Measurements from ENCODE around the gene CRY2. TPM values are rescaled to one million over a fixed set of nuclear protein-coding genes. Genes with fewer than 3 reads are reported as not detected.

CRY2 gene
- total and polyA plus RNA-seq, 2 experiments from 2014 or later = 28.3 to 50.5 TPM

DNA sequence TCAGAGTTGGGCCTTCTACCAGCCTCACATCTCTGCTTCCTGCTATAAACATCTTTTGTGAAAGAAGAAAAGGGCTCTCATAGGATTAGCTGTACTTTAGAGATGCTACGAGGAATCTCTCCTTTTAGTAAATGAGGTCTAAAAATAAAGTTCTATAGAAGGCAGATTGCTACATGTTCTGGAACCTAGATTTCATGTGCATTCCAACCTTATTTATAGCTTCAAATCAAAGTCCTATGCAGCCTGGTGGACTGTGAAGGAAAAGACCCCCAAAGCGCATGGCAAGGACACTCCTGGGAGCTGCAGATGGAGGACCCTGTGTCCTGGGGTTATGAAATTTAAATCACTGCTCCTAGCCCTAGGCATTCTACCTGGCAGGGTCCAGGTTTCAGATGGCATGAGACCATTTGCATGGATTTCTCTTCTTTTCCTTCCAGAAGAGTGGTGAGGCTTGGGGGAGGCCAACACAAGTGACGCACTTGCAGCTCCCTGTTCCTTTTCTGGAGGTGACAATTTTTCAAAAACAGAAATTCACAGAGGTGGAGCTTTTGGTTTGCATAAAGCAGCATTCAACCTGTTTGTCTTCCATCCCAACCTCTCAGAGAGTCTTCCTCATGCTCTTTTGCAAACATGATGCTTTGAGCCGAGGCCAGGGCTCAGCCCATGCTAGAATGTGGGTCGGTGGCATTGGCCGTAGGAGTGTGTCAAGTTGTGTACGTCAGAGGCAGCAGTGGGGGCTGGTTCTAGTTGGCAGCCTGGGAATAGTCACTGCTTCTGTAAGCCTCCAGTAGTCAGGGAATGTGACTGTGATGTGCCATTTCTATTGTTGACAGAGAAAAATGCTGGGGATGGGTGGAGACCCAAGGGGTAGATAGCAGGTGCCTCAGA, 6.3 kb downstream of the CRY2 start:
- DNase-seq (ENCODE audit: low read depth in 1 of 2, low spot score in 1 of 2) = peak in 1 of 2 donors; percentile 46
- Histone ChIP-seq H3K27ac (peak overlapping the region; percentile 54), H3K36me3 (peaks cover 4% of the 10 kb centered on the region), H3K4me1 (ENCODE audit: low read depth) (peaks cover 52% of the 10 kb centered on the region), H3K4me3 (no peak overlapping the region), H3K9me3 (ENCODE audit: low read depth) (no peaks in the 10 kb centered on the region), H3K27me3 (no peaks in the 10 kb centered on the region)
- TF ChIP-seq, protein P1, sequence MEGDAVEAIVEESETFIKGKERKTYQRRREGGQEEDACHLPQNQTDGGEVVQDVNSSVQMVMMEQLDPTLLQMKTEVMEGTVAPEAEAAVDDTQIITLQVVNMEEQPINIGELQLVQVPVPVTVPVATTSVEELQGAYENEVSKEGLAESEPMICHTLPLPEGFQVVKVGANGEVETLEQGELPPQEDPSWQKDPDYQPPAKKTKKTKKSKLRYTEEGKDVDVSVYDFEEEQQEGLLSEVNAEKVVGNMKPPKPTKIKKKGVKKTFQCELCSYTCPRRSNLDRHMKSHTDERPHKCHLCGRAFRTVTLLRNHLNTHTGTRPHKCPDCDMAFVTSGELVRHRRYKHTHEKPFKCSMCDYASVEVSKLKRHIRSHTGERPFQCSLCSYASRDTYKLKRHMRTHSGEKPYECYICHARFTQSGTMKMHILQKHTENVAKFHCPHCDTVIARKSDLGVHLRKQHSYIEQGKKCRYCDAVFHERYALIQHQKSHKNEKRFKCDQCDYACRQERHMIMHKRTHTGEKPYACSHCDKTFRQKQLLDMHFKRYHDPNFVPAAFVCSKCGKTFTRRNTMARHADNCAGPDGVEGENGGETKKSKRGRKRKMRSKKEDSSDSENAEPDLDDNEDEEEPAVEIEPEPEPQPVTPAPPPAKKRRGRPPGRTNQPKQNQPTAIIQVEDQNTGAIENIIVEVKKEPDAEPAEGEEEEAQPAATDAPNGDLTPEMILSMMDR (IDR thresholded peaks at IDR 0.05; ENCODE audit: low read depth, low read length) = no peak

DNA sequence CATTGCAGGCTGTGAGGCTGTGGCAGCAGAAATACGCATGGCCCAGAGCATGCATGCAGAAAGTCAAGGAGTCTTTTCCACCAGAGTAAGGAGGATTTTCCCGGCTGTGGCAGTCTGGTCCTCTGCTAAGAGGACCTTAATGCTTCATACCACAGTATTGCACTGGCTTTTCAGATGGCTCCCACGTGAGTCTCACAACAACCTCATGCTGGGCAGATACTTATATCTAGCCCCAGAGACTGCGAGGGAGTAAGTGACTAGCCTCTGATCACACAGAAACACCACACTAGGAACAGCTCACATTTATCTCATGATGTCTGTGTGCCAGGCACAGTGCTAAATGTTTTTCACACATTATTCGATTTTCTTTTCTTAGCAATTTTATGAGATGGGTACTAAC, 8.0 kb downstream of the CRY2 start:
- Histone ChIP-seq H3K4me1 (ENCODE audit: low read depth) (peaks cover 60% of the 10 kb centered on the region), H3K27me3 (no peaks in the 10 kb centered on the region), H3K36me3 (peaks cover 4% of the 10 kb centered on the region), H3K4me3 (no peak overlapping the region), H3K27ac (peak overlapping the region; percentile 54), H3K9me3 (ENCODE audit: low read depth) (no peaks in the 10 kb centered on the region)
- TF ChIP-seq, protein P1 (IDR thresholded peaks at IDR 0.05; ENCODE audit: low read depth, low read length) = no peak
- DNase-seq (ENCODE audit: low read depth in 1 of 2, low spot score in 1 of 2) = no peak

DNA sequence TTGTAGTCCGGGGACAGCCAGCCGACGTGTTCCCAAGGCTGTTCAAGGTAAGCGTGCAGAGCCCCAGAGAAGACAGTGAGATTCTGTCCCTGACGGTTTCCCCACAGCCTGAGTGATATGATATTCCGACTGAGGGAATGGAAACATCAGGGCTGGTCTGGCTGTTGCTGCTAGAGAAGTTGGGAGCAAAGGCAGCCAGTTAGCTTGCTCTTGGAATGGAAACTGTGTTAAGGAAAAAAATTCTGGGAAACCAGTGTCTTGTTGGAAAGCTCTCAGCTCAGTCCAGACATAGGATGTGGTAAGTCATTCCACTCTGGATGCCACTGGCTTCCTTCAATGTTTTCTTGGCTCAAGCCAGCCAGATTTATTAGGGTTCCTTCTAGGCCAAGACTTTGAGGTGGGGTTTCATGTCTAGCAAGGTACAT, 8.8 kb downstream of the CRY2 start:
- H3K27me3 ChIP-seq = no peaks in the 10 kb centered on the region
- H3K4me3 ChIP-seq = no peak overlapping the region
- TF ChIP-seq, protein P1 (IDR thresholded peaks at IDR 0.05; ENCODE audit: low read depth, low read length) = no peak
- peaks cover 60% of the 10 kb centered on the region for H3K4me1 ChIP-seq (ENCODE audit: low read depth)
- DNase-seq (ENCODE audit: low read depth in 1 of 2, low spot score in 1 of 2) = peak in 1 of 2 donors; percentile 35
- H3K9me3 ChIP-seq (ENCODE audit: low read depth) = no peaks in the 10 kb centered on the region
- peaks cover 5% of the 10 kb centered on the region for H3K36me3 ChIP-seq
- peak overlapping the region; percentile 54 for H3K27ac ChIP-seq

DNA sequence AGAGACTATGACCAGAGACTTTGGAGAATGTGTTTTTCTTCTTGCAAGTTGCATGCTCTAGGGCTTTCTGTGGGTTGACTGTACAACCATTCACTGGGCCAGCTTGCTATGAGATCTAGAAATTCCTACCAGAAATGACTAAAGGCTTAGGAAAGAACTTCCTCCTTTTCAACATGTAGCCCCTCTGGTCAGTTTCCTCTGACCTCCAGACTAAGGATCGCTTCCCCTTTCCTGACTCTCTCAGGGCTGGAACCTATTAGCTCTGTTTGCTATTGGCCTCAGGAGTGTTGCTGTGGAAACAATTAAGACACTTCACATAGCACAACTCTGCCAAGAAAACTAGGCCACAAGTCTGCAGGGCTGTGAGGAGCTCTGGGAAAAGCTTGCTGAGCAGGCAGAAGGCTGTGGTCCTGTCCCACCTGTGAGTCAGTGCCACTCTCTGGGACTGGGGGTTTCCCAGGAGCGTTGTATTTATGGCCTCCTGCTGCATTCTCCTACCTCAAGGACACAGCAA, 10.7 kb downstream of the CRY2 start:
- DNase-seq (ENCODE audit: low read depth in 1 of 2, low spot score in 1 of 2) = peak; percentile 61 to 92
- H3K9me3 ChIP-seq (ENCODE audit: low read depth) = no peaks in the 10 kb centered on the region
- peak overlapping the region; percentile 82 for H3K27ac ChIP-seq

DNA sequence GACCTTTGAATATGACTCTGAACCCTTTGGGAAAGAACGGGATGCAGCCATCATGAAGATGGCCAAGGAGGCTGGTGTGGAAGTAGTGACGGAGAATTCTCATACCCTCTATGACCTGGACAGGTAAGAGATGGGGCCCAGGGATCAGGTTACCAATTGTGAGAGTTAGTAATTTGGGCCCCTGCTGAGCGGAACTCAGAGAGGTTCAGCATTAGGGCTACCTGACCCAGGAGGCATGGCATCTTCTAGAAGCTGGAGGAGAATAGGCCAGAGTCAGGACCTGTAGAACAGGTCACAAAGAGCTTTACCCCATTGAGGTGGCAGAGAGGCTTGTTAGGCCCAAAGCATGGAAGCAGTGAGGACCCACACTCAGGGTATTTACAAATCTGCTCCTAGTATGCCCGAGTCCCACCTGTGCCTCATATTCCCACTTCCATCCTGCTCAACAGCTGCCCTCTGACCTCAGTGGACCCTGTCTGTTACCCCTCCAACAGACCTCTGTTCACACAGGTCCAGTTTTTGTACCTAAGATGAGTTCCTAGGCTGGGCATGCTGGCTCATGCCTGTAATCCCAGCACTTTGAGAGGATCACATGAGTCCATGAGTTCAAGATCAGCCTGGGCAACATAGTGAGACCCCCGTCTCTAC, 11.6 kb downstream of the CRY2 start:
- DNase-seq (ENCODE audit: low read depth in 1 of 2, low spot score in 1 of 2) = no peak
- Histone ChIP-seq H3K36me3 (peaks cover 28% of the 10 kb centered on the region), H3K27me3 (no peaks in the 10 kb centered on the region), H3K4me3 (no peak overlapping the region), H3K4me1 (ENCODE audit: low read depth) (peaks cover 37% of the 10 kb centered on the region), H3K27ac (peak overlapping the region; percentile 82), H3K9me3 (ENCODE audit: low read depth) (no peaks in the 10 kb centered on the region)
- TF ChIP-seq, protein P1 (IDR thresholded peaks at IDR 0.05; ENCODE audit: low read depth, low read length) = no peak

More for the DNA sequence above, 10.7 kb downstream of the CRY2 start:
- TF ChIP-seq, protein P1 (IDR thresholded peaks at IDR 0.05; ENCODE audit: low read depth, low read length) = no peak
- Histone ChIP-seq H3K27me3 (no peaks in the 10 kb centered on the region), H3K36me3 (peaks cover 22% of the 10 kb centered on the region), H3K4me1 (ENCODE audit: low read depth) (peaks cover 45% of the 10 kb centered on the region), H3K4me3 (no peak overlapping the region)
